ENCODE results near the gene APIP. TPM values are rescaled to one million over a fixed set of nuclear protein-coding genes. Genes with fewer than 3 reads are reported as not detected.

Gene APIP
- total and polyA plus RNA-seq, 10 of the 15 experiments (the other 5 are each of a cell fraction or from before 2014, with no cell fraction given) = 26.8 to 87.1 (median 52.8) TPM

DNA sequence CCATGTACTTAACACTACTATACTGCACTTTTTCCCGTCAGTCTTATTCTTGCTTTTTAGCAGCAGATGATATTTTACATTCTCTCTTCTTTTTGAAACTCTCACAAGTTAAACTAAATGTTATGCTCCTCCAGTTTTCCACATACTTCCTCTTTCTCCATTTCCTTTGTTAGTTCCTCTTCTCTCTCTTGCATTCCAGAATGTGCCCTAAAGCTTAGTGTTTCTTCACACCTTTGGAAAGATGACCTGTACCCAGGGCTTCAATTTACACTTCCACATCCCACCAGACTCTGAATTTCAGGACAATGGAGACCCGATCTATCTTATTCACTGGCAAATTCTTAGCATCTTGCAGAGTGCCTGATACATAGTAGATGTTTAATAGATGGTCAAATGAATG is 51.8 kb downstream of the APIP start (continued):
- TF ChIP-seq, protein P1, sequence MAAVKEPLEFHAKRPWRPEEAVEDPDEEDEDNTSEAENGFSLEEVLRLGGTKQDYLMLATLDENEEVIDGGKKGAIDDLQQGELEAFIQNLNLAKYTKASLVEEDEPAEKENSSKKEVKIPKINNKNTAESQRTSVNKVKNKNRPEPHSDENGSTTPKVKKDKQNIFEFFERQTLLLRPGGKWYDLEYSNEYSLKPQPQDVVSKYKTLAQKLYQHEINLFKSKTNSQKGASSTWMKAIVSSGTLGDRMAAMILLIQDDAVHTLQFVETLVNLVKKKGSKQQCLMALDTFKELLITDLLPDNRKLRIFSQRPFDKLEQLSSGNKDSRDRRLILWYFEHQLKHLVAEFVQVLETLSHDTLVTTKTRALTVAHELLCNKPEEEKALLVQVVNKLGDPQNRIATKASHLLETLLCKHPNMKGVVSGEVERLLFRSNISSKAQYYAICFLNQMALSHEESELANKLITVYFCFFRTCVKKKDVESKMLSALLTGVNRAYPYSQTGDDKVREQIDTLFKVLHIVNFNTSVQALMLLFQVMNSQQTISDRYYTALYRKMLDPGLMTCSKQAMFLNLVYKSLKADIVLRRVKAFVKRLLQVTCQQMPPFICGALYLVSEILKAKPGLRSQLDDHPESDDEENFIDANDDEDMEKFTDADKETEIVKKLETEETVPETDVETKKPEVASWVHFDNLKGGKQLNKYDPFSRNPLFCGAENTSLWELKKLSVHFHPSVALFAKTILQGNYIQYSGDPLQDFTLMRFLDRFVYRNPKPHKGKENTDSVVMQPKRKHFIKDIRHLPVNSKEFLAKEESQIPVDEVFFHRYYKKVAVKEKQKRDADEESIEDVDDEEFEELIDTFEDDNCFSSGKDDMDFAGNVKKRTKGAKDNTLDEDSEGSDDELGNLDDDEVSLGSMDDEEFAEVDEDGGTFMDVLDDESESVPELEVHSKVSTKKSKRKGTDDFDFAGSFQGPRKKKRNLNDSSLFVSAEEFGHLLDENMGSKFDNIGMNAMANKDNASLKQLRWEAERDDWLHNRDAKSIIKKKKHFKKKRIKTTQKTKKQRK (IDR thresholded peaks at IDR 0.05; ENCODE audit: low read depth, low read length) = no peak
- TF ChIP-seq RELA (IDR thresholded peaks at IDR 0.05; ENCODE audit: borderline replicate concordance, partially characterized antibody) = no peak
- TF ChIP-seq EP300 (IDR thresholded peaks at IDR 0.05; ENCODE audit: borderline replicate concordance in 1 of 2, control insufficient read depth in 1 of 2, low read depth in 2 of 2, low read length in 2 of 2) = no peak
- no peak for TF ChIP-seq CHD4 (IDR thresholded peaks at IDR 0.05)
- TF ChIP-seq, protein P2, sequence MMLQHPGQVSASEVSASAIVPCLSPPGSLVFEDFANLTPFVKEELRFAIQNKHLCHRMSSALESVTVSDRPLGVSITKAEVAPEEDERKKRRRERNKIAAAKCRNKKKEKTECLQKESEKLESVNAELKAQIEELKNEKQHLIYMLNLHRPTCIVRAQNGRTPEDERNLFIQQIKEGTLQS (IDR thresholded peaks at IDR 0.05; ENCODE audit: borderline replicate concordance, extremely low read depth, low read depth, low read length) = no peak
- TF ChIP-seq CHD2 (IDR thresholded peaks at IDR 0.05; ENCODE audit: borderline replicate concordance, low read depth, low read length) = no peak
- no peak for TF ChIP-seq SREBF2 (IDR thresholded peaks at IDR 0.05; ENCODE audit: low read length)

DNA sequence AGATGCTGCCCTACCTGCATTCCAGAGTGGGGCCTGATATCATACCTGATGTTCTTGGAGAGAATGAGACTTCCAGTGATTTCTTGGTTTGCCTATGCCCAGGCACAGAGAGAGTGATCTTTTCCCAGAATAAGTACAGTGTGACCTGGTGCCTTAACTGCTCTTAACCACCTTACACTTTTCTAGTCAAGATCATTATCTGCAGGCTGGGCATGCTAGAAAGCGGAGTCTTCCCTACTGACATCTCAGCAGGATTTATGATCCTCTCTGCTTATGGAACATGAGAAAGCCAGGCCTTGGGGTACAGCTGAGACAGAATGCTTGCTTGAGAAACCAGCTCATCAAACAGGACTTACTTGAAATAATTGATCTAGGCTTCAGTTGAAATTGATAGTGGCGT is 53.1 kb downstream of the APIP start:
- no peak overlapping the region for H3K4me2 ChIP-seq (ENCODE audit: control insufficient read depth, insufficient read depth)
- no peak overlapping the region for H3K4me3 ChIP-seq
- H3K36me3 ChIP-seq (ENCODE audit: control insufficient read depth in 2 of 2, insufficient read depth in 2 of 2, low read length in 1 of 2) = no peaks in the 10 kb centered on the region
- no TSS peak for BruUV-seq (replicated peaks)
- H4K20me1 ChIP-seq (ENCODE audit: control insufficient read depth, insufficient read depth) = no peaks in the 10 kb centered on the region
- in situ Hi-C loops (cut with MboI) (no loop called here), intact Hi-C loops (cut with micrococcal nuclease; ENCODE audit: unreplicated experiment) (no loop called here)
- ATAC-seq (no peak), FAIRE-seq (no peak), DNase-seq (ENCODE audit: low read depth, low spot score) (no peak)
- no peak overlapping the region for H2AFZ ChIP-seq (ENCODE audit: control insufficient read depth, low read depth, low read length)
- POLR2A ChIA-PET = no interaction called here
- no peaks in the 10 kb centered on the region; a peak in 2 of 4 replicates for H3K27me3 ChIP-seq (replicated peaks in 1 of 2; ENCODE audit: control insufficient read depth in 2 of 2, insufficient read depth in 2 of 2, low read length in 1 of 2)
- no peaks in the 10 kb centered on the region for H3K9me3 ChIP-seq (replicated peaks; ENCODE audit: control insufficient read depth, insufficient read depth, low read length)
- H3K9ac ChIP-seq (ENCODE audit: control insufficient read depth, insufficient read depth, low read length) = no peak overlapping the region
- 38% methylated on average over 2 of the region's 2 CpGs for WGBS (ENCODE audit: insufficient coverage, insufficient replicate concordance, low lambda C conversion rate, missing lambda C conversion rate)
- H3K4me1 ChIP-seq (ENCODE audit: control insufficient read depth, insufficient read depth, low read length) = no peaks in the 10 kb centered on the region
- CTCF ChIA-PET = no interaction called here
- RAD21 ChIA-PET (ENCODE audit: unreplicated experiment) = no interaction called here
- SMC1A ChIA-PET (ENCODE audit: uncharacterized antibody, unreplicated experiment) = interaction anchor here (0.6 kb wide), 2 partner anchors 246 to 1131 kb away, joined by 3 to 4 read pairs; no protein-coding TSS in a partner anchor
- no peak overlapping the region for H3K27ac ChIP-seq (ENCODE audit: control insufficient read depth, insufficient read depth)
- H3K79me2 ChIP-seq (ENCODE audit: control insufficient read depth, insufficient read depth, low read length) = no peaks in the 10 kb centered on the region
- TF ChIP-seq PAX8 (IDR thresholded peaks at IDR 0.05) = no peak
- TF ChIP-seq FOXK2 (IDR thresholded peaks at IDR 0.05) = no peak
- no peak for TF ChIP-seq FOXM1 (IDR thresholded peaks at IDR 0.05; ENCODE audit: low read depth, low read length)
- TF ChIP-seq SPI1 (IDR thresholded peaks at IDR 0.05; ENCODE audit: borderline replicate concordance, insufficient read depth, low read depth, low read length) = no peak
- no peak for TF ChIP-seq ZNF217 (IDR thresholded peaks at IDR 0.05)
- no peak for TF ChIP-seq NR2C1 (IDR thresholded peaks at IDR 0.05)
- TF ChIP-seq PML (IDR thresholded peaks at IDR 0.05; ENCODE audit: low read length) = no peak
- no peak for TF ChIP-seq POU2F2 (IDR thresholded peaks at IDR 0.05; ENCODE audit: borderline replicate concordance, low read depth, low read length)
- TF ChIP-seq, protein P3, sequence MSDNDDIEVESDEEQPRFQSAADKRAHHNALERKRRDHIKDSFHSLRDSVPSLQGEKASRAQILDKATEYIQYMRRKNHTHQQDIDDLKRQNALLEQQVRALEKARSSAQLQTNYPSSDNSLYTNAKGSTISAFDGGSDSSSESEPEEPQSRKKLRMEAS (IDR thresholded peaks at IDR 0.05; ENCODE audit: low read depth, low read length) = no peak
- no peak for TF ChIP-seq TAF1 (IDR thresholded peaks at IDR 0.05; ENCODE audit: borderline replicate concordance, low read depth, low read length)
- TF ChIP-seq STAT1 (conservative IDR thresholded peaks at IDR 0.05) = no peak
- no peak for TF ChIP-seq EZH2 (IDR thresholded peaks at IDR 0.05; ENCODE audit: borderline replicate concordance, control insufficient read depth, low read depth, low read length)
- TF ChIP-seq ZNF622 (IDR thresholded peaks at IDR 0.05) = no peak
- TF ChIP-seq, protein P4, sequence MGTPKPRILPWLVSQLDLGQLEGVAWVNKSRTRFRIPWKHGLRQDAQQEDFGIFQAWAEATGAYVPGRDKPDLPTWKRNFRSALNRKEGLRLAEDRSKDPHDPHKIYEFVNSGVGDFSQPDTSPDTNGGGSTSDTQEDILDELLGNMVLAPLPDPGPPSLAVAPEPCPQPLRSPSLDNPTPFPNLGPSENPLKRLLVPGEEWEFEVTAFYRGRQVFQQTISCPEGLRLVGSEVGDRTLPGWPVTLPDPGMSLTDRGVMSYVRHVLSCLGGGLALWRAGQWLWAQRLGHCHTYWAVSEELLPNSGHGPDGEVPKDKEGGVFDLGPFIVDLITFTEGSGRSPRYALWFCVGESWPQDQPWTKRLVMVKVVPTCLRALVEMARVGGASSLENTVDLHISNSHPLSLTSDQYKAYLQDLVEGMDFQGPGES (IDR thresholded peaks at IDR 0.05) = no peak
